Measurements from ENCODE around the gene NLRP11. TPM values are rescaled to one million over a fixed set of nuclear protein-coding genes. Genes with fewer than 3 reads are reported as not detected.

Gene NLRP11
- total and polyA plus RNA-seq, 9 of the 15 experiments (the other 6 are each of a cell fraction or from before 2014, with no cell fraction given) = 0.07 to 0.29 (median 0.12) TPM; not detected in 1

GRCh38 chr19:55809381-55810058 is 22.3 kb downstream of the NLRP11 start (continued):
- TF ChIP-seq THAP12 (CRISPR knock-in tag; IDR thresholded peaks at IDR 0.05) (no peak), TOE1 (IDR thresholded peaks at IDR 0.05; ENCODE audit: borderline replicate concordance) (peak; percentile 60; the same call in 1 of the 2 replicates), TOE1 (CRISPR knock-in tag; IDR thresholded peaks at IDR 0.05; ENCODE audit: borderline replicate concordance, low read depth) (no peak), PHB2 (IDR thresholded peaks at IDR 0.05; ENCODE audit: low read depth) (no peak), ZBTB40 (IDR thresholded peaks at IDR 0.05) (no peak), ZBTB40 (CRISPR knock-in tag; IDR thresholded peaks at IDR 0.05) (no peak), PPARD (CRISPR knock-in tag; IDR thresholded peaks at IDR 0.05) (no peak), U2AF2 (optimal IDR thresholded peaks at IDR 0.05; ENCODE audit: low read depth, low read length) (no peak), POLR2H (tag; IDR thresholded peaks at IDR 0.05; ENCODE audit: low read depth) (no peak), RBM15 (IDR thresholded peaks at IDR 0.05; ENCODE audit: insufficient read depth, low read length) (no peak), MEF2A (IDR thresholded peaks at IDR 0.05; ENCODE audit: control insufficient read depth, low read depth, low read length) (no peak), RBM22 (IDR thresholded peaks at IDR 0.05; ENCODE audit: low read depth, low read length, poor library complexity, severe bottlenecking) (no peak), MYBL2 (IDR thresholded peaks at IDR 0.05; ENCODE audit: low read depth) (no peak), MYBL2 (CRISPR knock-in tag; IDR thresholded peaks at IDR 0.05; ENCODE audit: borderline replicate concordance) (no peak)
- TF ChIP-seq, protein P1, sequence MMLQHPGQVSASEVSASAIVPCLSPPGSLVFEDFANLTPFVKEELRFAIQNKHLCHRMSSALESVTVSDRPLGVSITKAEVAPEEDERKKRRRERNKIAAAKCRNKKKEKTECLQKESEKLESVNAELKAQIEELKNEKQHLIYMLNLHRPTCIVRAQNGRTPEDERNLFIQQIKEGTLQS (IDR thresholded peaks at IDR 0.05) = no peak
- TF ChIP-seq, protein P1 (CRISPR knock-in tag; conservative IDR thresholded peaks at IDR 0.05) = no peak
